ENCODE data around the gene ORMDL3.

DNA sequence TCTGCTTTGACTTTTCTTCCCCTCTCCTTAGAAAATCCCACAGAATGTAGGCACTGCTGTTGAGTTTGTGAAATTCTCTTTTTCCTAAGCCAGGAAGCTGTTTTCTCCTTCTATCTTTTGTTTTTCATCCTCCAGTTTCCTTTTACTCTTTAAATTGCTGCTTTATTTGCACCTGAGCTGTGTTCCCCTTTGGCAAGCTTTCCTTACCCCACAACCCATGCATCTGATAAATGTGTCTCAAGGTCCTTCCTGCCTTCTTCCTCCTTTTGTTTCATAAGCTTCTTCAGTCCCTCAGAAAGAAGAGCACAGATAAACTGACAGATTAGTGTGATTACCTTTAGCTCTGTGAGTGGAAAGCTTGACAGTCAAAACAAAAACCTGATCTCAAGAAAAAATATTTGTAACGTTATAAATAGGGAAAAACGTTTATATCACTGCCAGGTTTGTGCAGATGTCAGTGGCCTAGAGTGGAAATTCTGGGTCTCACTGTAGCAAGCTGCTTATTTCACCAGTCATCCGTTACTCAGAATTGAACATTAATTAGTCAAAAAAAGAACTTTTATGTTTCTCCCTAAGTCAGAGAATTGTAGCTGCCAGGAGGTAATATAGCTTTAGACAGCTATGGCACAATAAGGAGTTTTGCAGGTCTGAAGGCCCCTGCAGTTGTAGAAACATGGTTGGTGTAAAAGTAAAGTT is 32.6 kb downstream of the ORMDL3 start:
- TF ChIP-seq, protein P1, sequence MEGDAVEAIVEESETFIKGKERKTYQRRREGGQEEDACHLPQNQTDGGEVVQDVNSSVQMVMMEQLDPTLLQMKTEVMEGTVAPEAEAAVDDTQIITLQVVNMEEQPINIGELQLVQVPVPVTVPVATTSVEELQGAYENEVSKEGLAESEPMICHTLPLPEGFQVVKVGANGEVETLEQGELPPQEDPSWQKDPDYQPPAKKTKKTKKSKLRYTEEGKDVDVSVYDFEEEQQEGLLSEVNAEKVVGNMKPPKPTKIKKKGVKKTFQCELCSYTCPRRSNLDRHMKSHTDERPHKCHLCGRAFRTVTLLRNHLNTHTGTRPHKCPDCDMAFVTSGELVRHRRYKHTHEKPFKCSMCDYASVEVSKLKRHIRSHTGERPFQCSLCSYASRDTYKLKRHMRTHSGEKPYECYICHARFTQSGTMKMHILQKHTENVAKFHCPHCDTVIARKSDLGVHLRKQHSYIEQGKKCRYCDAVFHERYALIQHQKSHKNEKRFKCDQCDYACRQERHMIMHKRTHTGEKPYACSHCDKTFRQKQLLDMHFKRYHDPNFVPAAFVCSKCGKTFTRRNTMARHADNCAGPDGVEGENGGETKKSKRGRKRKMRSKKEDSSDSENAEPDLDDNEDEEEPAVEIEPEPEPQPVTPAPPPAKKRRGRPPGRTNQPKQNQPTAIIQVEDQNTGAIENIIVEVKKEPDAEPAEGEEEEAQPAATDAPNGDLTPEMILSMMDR (conservative IDR thresholded peaks at IDR 0.05; ENCODE audit: low read length): no peak
- TF ChIP-seq EZH2phosphoT487 (IDR thresholded peaks at IDR 0.05; ENCODE audit: borderline replicate concordance, low read depth, low read length): no peak
